DMS153 treated with DMSO at 0.1 percent for 48 hours (cell line): ENCODE results near the gene ZBTB33.

Source experiments
- DNase-seq: peaks from one replicate; lab custom pipeline; 2025; ENCODE audit not compliant: unreplicated experiment; lab: John Stamatoyannopoulos, UW

The ZBTB33 gene

DNA sequence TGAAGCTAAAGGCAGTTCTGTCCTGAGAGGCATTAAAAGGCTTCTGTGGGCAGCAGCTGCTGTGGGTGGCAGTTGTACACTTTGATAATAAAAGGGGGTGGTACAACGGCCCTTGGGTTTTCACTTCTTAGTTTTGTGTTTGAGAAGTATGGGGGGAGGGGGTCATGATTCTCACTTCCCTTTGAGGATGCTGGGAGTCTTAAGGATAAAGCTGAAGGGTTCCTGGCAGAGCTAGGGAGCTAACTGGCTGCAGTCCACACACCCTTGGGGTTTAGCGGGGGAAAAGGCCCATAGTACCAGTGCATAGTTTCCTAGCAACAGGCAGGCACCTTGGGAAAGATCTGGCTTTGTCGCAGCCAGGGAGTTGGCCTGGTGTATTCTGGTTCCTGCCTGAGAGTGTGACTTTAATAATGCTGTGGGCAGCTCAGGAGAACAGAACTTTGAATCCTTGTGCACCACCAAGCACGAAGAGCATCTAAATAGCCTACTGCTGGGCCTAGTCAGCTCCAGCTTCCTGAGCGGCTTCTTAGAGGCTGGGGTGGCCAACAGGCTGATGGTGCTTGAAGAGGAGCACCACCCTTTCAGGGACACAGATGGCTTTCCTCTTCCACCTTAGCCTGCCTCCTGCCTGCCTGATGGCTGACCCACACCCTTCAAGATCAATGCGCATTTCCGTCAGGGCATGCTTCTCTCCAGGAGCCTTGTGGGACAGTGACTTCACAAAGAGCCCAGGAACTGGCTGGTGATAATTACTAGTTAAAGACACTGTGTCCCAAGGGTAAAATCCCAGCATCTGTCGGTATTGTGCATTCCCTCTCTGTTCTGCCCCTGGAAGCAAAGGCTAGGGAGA lies 12.5 kb downstream of the ZBTB33 start:
- no peak for DNase-seq

DNA sequence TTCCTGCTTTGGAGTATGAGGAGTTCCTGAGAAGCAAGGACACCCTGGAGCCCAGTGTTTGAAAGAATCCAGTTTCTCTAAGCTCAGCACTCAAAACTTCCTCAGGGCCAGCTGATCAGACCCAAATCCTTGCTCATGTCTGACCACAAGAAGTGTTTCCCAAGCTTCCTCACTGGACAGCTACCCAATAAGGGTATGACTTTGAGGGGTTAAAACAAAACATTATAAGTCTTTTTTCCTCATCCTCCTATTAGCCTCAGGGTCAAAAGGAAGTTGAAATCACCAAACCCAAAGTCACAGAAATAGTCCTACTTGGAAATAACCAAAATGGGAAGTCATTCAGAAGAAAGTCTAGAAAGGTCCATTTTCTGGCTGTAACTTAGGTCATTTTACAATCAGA lies 13.7 kb downstream of the ZBTB33 start:
- DNase-seq, result no peak

DNA sequence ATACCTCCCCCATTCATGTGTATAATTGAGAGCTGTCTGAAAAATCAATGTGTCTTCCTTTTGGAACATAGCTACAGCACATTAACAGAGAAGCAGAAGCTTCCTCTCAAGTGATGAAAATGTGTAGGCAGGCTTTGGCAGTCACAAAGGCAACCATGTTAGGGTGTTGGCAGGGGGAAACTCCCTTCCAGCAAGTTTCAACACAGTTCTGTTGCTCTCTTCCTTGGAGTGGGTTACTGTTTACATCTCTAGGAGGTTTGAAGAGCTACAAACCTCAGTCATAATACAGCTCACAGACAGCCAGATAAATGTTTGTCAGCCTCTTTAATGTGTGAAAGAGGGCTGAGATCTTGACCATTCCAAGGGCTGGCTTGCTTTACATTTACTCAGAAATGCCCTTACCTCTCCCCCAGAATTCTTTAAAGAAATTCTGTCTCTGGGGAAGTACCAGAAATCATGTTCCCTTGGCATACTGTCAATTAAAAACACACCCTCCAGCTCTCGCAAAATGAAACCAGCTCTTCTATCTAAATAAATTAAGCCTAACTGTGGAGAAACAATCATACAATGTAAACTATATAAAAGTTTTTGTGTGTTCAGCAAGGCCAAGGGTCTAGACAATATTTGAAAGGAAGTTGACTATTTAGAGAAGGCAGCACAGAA lies 18.9 kb downstream of the ZBTB33 start:
- no peak for DNase-seq

DNA sequence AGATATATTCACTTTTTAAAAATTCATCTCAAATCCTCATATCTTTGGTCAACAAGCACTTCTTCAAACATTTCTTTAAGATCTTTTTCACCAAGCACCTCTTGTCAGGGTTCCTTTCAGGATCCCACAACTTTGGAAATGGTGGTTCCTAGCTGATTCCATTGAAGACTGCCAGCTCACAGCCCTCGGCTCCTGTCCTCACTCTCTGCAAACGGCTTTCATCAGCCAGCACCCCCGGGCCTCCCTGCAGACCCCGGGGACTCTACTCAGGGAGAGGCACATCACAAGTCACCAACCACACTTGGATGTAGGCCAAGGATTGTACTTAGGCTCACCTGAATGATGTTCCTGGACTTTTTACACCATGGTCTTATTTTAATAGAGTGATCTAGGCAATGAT lies 20.0 kb downstream of the ZBTB33 start:
- no peak for DNase-seq

DNA sequence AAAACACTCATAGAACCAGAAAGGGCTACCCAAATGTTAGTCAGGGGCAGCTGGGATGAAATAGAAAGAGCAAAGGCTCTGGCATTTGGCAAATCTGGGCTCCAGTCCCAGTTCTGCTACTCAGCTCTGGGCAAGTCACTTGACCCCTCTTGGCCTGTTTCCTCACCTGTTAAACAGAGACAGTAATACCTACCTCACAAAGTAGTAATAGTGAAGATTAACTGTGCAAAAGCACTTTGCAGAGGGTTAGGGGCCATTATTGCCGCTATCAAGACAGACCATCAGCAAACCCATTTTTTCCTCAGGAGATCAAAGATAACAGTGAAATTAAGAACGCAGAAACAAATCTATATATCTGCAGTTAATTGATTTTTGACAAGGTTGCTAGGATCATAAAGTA lies 20.6 kb downstream of the ZBTB33 start:
- DNase-seq, result no peak

DNA sequence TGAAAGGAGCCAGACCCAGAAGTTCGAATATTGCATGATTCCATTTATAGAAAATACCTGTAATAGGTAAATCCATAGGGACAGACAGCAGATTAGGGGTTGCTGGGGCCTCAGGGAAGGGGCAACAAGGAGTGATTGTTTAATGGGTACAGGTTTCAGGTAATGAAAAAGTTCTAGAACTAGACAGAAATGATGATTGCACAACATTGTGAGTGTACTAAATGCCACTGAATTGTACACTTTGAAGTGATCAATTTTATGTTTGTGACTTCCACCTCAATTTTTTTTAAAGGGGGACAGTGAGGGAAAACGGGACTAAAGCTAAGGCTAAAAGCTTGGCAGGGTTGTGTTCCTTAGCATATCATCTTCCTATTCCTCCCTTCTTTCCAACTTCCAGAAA lies 23.5 kb downstream of the ZBTB33 start:
- DNase-seq, result no peak

DNA sequence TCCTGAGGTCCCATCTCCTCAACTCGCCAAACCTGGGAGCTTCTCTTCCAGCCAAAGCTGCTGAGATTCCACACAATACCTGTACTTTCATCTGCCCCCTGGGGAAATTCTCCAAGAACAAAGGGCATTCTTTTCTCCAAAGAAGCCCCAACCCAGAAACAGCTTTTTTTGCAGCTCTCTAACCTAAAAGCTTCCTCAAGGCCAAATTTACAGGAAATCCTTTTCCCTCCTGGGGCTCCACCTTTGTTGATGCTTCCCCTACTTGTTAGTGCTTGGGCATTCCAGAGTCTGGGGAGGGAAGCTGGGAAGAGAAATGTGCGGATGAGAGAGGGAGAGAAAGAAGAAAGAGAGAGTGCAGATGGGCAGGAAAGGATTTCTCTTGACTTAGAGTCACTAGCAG lies 24.3 kb downstream of the ZBTB33 start:
- DNase-seq, result no peak

DNA sequence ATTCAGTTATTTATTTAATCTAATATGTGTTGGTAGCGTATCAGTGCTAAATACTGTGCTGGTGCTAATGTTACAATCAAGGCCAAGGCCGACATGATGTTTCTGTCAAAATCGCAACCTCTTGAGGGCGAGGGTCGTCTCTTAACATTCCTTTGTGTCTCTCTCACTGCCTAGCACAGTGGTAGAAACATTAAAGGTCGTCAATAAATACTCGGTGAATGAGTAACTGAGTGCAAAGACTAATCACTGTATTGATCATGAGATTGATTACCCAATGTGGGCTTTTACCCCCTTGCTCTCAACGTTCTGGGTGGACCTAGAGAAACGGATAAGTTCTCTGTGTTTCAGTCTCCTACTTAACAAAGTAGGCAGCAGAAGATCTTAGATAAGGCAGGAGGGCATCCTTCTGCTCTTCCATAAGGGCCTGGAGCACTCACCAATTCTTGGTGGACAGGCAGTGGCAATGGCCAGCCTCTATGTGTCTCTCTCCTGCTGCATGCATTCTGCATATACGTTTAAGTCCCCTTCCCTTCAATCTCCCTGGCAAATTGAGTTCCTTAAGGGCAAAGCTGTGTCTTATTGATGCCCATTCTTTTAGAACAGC lies 30.5 kb downstream of the ZBTB33 start:
- DNase-seq, result no peak

DNA sequence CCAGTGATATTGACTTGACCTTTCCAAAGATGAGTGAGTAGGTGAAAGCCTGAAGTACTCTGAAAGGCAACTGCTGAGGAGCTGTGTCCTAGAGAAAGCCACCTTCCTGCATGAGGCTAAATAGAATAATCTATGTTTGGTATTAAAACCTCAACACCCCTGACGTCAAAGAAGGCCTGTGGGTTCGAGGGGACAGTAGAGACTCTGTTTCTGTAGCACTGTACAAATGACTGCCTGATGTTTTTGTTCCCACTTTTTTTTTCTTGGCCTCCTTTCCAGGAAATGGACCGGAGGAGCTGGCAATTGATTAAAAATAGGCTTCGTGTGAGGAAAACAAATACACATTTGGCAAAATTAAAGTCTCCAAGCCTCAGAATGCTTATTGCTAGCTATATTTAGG lies 31.1 kb downstream of the ZBTB33 start:
- no peak for DNase-seq

DNA sequence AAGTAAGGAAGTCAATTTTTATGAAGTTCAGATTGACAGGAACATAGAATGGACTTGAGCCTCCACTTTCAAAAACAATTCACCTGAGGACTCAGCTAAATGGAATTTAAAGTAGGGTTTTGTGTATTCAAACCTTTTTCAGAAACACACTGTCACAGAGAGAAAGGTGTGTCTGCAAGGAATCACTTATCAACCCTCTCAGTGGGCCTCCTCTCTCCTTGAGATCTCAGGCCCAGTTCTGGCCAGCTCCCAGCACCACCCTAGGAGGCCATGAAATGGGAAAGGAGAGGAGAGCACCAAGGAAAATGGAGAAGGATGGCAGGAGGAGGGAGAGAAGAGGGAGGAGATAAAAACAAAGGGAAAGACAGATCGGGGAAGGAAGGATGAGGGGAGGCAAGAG lies 32.1 kb downstream of the ZBTB33 start:
- DNase-seq, result no peak

DNA sequence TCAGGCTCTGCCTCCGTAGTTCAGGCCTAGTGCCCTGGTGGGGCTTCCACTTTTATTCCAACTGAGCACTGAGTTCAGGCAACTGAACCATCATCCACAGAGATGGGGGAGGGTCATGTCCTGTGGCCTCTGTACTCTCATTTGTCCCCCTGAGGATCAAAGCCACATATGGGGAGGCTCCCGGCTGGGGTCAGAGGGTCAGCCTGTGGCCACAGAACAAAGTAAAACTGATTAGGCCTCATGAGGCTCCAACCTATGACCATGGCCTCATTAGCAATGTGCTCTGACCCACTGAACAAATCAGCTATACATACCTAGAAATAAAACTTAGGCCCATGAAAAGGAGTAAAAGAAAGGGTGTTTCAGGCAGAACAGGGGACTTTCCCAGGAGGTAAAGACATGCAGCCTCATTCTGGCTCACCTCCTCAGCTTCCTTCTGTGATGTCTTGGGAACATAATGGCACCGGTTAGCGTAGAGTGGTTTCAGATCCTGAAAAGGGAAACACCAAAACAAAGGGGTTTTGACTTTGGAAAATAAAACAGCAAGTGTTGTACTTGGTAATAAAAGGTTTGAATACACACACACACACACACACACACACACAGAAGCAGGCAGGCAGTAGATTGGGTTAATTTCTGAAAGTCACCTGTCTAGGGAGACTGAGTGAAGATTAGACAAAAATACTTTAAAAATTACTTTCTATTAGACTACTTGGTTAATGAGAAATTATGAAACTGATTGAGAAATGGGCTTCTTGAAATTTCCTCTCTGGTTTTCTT lies 36.3 kb downstream of the ZBTB33 start:
- DNase-seq, result no peak

DNA sequence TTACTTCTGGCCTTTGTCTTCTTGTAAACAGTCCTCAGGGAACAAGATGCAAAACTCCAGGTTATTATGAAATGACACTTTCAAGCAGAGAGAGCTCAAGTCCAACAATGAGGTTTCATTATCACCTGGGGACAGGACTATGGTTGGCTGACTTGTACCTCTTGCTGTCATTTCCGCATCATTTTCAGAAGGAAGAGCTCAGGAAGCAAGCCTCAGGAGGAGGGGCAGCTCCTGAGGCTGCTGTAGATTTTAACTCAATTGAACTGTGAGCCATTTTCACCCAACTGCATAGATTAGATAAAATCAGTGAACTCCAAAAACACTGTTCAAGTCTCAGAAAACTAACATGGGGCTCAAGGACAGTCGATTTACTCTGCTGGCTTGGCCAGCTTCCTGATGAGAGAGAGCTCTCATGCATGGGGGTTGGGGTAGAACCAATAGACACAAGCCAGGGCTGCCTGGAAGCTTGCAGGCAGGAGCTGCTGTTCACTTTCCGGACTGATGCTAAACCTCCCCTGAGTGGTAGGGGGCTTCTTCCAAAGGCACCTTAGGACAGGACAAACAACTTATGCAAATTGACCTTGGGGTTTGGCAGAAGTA lies 37.0 kb downstream of the ZBTB33 start:
- DNase-seq, result no peak

DNA sequence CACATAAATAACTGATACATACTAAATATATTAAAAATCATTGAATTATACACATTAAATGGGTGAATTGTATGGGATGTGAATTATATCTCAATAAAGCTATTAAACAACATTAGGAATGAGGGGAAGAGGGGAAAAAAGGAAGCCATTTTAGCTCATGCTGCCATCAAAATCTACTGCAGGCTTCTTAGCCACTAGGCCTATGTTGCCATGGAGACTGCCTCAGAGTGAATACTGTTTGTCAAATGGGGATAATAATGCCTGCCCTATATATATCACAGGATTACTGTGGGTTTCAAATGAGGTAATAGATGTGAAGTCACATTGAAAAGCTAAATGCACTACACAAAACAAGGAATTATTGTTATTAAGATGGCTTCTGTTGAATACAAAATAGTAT lies 39.5 kb downstream of the ZBTB33 start:
- no peak for DNase-seq

DNA sequence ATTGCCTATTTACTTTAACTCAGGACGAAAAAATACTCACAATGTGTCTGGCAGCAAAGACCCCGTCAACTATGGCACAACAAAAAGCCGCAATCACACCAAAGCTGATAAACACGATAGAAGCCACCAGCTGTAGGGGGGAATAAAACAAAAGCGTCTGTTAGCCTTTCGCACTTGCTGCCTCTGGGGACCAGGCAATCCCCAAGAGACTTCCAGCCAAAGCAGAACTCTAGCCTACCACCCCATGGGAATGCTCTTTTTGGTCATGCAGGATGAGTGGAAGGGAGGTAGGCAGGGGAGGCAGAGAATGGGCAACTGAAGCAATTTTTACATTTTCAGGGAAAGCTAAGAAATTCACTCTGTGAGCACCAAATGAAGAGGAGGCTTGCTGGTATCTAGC lies 40.6 kb downstream of the ZBTB33 start:
- DNase-seq, result no peak

DNA sequence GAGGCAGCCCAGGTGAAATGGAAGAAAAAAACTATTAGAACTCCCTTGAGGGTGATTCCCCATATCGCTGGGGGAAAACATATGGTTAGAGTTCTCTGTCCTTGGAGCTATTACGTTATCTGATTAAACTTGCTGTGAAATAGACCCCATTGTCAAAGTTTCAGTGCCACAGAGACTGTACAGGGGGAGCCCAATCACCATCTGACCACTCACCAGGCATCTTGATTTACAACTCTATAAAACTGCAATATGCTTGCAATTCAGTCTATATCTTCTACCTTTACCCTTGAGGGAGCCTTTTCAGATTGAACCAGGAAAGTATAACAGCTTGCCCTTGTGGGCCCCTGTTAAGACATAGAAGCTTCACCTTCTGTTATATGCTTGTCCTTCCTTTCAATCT lies 42.4 kb downstream of the ZBTB33 start:
- no peak for DNase-seq

DNA sequence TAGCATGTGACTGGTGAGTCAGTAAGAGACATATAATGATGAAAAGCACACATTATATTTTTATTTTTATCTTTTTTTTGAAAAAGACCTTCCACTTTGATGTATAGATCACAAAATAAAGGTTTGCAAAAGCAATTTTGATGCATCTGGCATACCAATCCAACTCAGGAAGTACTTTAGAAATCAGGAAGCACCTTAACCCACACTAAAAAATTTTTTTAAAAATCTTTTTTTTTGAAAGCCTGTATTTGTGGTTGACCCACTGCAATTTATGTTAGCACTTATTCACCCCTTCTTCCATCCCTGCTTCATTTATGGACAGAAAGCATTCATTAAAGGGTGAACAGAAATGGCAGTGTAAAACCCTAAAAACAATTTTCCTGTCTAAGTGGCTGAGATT lies 44.0 kb downstream of the ZBTB33 start:
- DNase-seq, result no peak

DNA sequence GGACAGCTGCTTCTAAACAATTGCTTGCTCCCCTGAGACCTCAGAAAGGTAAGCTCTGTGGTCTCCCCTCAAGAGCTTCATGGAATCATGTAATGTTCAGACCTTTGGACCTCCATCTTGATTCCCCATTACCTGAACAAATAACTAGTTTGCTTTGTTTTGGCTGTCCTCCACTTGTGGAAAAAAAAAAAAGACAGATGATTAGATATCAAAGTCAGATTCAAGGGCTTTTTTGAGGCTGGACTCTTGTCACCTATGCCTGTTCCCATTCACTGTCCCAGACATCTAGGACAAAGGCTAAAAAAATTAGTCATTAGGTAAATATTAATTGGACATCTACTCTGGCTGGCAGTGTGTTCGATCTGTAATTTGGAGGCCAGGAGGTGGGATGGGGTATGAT lies 47.3 kb downstream of the ZBTB33 start:
- DNase-seq, result no peak

DNA sequence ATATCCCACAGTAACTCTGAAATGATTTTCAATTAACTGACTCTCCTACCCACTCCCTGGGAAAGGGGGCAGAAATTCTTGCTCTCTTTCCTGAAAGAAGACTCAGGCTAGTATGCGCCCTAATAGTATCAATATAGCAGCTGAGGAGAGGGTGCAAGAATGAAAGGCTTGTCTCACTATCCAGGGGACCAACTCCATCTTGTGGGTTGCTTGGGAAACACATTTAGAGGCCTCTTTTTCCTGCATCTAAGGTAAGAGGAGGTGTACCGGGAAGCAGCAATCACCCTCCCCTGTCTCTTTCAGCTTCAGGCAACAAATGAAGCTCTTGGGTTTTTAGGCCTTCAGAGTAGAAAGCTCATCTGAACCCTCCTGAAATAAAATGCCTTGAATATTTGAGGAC lies 49.3 kb downstream of the ZBTB33 start:
- peak; percentile 45 for DNase-seq

DNA sequence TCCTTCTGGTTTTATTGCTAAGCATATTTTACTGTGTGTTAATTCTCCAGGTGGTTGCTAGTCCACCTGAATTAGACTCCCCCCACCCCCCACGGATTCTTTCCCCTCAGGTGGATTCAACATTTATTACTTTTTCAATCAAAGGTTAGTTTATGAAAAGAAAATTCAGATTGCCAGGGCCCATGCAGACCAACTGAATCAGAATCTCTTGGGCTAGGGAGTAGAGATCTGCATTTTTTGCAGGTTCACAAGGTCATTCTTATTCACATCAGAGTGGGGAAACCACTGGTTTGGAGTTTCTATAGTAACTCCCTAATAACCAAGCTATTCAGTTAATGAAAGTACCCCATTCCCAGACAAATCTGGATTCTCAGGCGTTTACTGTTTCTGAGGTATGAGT lies 50.9 kb downstream of the ZBTB33 start:
- DNase-seq, result no peak

DNA sequence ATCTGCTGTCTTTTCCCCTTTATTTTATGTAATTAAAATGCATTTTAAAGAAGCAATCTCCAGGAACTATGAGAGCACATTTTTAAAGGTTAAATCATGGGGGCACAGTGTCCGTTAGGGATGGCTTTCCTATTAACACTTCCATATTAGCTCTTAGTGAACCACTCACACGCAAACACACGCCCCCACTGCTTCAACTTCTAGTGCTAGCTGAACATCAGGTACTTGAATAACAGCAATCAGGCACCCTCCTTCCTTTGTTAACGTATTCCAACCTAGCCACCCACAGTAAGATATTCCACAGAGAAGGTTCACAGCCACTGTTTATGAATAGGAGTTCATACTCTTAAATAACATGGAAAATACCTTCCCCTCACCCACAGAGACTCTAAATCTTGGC lies 51.3 kb downstream of the ZBTB33 start:
- no peak for DNase-seq

DNA sequence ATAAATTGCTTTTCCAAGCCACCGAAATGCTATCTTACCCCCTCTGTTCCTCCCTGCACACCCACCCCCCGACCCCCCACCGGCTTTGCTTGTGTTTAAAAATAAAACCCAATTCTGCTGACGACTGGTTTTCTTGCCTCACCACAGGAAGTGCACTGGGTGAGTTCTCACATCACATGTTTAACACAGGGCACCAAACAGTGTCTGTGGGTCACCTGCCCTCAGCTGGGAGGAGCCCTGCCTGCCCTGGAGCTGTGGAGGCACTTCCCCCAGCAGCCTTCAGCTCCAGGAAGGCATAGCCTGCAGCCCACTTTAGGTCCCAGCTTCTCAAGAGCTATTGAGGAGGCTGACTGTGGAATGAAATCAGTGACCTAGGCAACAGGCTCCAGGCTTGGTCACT lies 51.8 kb downstream of the ZBTB33 start:
- DNase-seq, result peak; percentile 16
